Astrocyte of the spinal cord (primary cell): ENCODE results near the gene PCSK5.

ENCODE experiments used
- DNase-seq: peaks from one replicate; pipeline ENCODE4 v3.0.0; 2011; ENCODE audit warnings: low read depth, low spot score
- H3K4me3 ChIP-seq: 2 replicates; pipeline ENCODE4 v1.5.1; 2011; ENCODE audit warnings: low read depth, mild to moderate bottlenecking, low read length, moderate library complexity
- CTCF ChIP-seq: IDR thresholded peaks from 2 replicates; pipeline ENCODE4 v1.5.1; 2012; ENCODE audit warnings: low read depth, mild to moderate bottlenecking, low read length, inconsistent platforms
- in situ Hi-C: cut with HindIII; loops from 2 replicates; pipeline ENCODE4 v1.10.0; 2017; ENCODE audit warnings: low sequenced_read_pairs

Gene PCSK5

GRCh38 chr9:75914002-75914401 lies 23.5 kb downstream of the PCSK5 start:
- no peak for TF ChIP-seq CTCF
- DNase-seq, result no peak
- H3K4me3 ChIP-seq, result no peak overlapping the region
- in situ Hi-C loops, result no loop called here

GRCh38 chr9:75914883-75915452 lies 24.5 kb downstream of the PCSK5 start:
- no peak overlapping the region for H3K4me3 ChIP-seq
- no peak for DNase-seq
- no peak for TF ChIP-seq CTCF
- in situ Hi-C loops, result no loop called here

- no peak overlapping the region for H3K4me3 ChIP-seq
- in situ Hi-C loops, result no loop called here
- no peak for TF ChIP-seq CTCF
- no peak for DNase-seq
Observed at GRCh38 chr9:75918154-75918553, 27.7 kb downstream of the PCSK5 start.

- no peak for TF ChIP-seq CTCF
- no peak for DNase-seq
- in situ Hi-C loops, result no loop called here
- no peak overlapping the region for H3K4me3 ChIP-seq
Observed at GRCh38 chr9:75918909-75919308, 28.4 kb downstream of the PCSK5 start.

GRCh38 chr9:75921391-75922127 lies 31.1 kb downstream of the PCSK5 start:
- no peak for TF ChIP-seq CTCF
- no peak for DNase-seq
- in situ Hi-C loops, result no loop called here
- H3K4me3 ChIP-seq, result no peak overlapping the region

GRCh38 chr9:75926385-75926784 lies 35.9 kb downstream of the PCSK5 start:
- in situ Hi-C loops, result no loop called here
- TF ChIP-seq CTCF, result no peak
- no peak for DNase-seq
- no peak overlapping the region for H3K4me3 ChIP-seq
